AG04450 (cell line): ENCODE measurements around the gene PAX4. TPM values are rescaled to one million over a fixed set of nuclear protein-coding genes. Genes with fewer than 3 reads are reported as not detected.
"Not testable (repeated sequence)": the region's sequence is repeated elsewhere in the genome, so short reads cannot be mapped to it uniquely, and the experiment has no call there.

Source experiments
- CTCF ChIA-PET: fragments of 300-600, 350-600 bp; formaldehyde crosslinking; extraction: SDS; loops from one replicate; lab custom pipeline; 2022; ENCODE audit warnings: antibody characterized with exemption, inconsistent platforms; lab: Charles Lee
- POLR2A ChIA-PET: fragments of 350-600 bp; formaldehyde crosslinking; extraction: SDS; loops from one replicate; lab custom pipeline; 2021; ENCODE audit warnings: antibody characterized with exemption, inconsistent platforms; lab: Yijun Ruan, JAX
- DNase-seq: peaks from one replicate; pipeline ENCODE4 v3.0.0-alpha.2; 2011; ENCODE audit warnings: low read depth, low spot score
- H3K27ac ChIP-seq: one replicate; pipeline ENCODE4 v1.5.1; 2012; ENCODE audit warnings: low read depth, low read length, control low read depth
- H3K27me3 ChIP-seq: one replicate; pipeline ENCODE4 v1.6.0; 2012; ENCODE audit warnings: low read length; ENCODE audit not compliant: control insufficient read depth, insufficient read depth
- H3K4me3 ChIP-seq: 2 replicates; pipeline ENCODE4 v1.5.1; 2011; ENCODE audit warnings: mild to moderate bottlenecking, low read depth, low read length, control low read depth
- H3K9me3 ChIP-seq: 2 replicates; pipeline ENCODE4 v1.5.1; 2012; ENCODE audit warnings: low read length; ENCODE audit not compliant: control insufficient read depth, insufficient read depth
- CTCF ChIP-seq: IDR thresholded peaks from 2 replicates; pipeline ENCODE4 v1.5.1; 2011; ENCODE audit warnings: low read depth, low read length, control low read depth, inconsistent platforms
- polyA plus RNA-seq: library from polyadenylated mRNA; depleted of rRNA; stranded (reverse); fragments of >200 nt; gene quantifications from 2 replicates; pipeline ENCODE4 v1.2.3, GENCODE V29; 2011

Gene PAX4
- polyA plus RNA-seq, 1 experiment: not detected

- DNase-seq: no peak
- TF ChIP-seq CTCF: no peak
- CTCF ChIA-PET: interaction anchor here (0.9 to 1.3 kb wide), 2 partner anchors 128 to 555 kb away, joined by 3 to 4 read pairs; no protein-coding TSS in a partner anchor
Measured at GRCh38 chr7:127580612-127581011, 37.3 kb downstream of the PAX4 start.

GRCh38 chr7:127578711-127579275, 39.1 kb downstream of the PAX4 start:
- ChIA-PET POLR2A (interaction anchor here (0.8 kb wide), 1 partner anchor 187 kb away, joined by 3 read pairs; the partner anchor contains the start of gene ZNF800), CTCF (no interaction called here)
- Histone ChIP-seq H3K9me3 (no peaks in the 10 kb centered on the region), H3K27ac (no peak overlapping the region), H3K4me3 (no peak overlapping the region), H3K27me3 (no peaks in the 10 kb centered on the region)
- no peak for TF ChIP-seq CTCF
- DNase-seq: no peak

More at GRCh38 chr7:127580612-127581011, 37.3 kb downstream of the PAX4 start:
- POLR2A ChIA-PET: no interaction called here
- H3K4me3 ChIP-seq: no peak overlapping the region
- no peaks in the 10 kb centered on the region for H3K27me3 ChIP-seq
- no peaks in the 10 kb centered on the region; the same call in 1 of the 2 replicates for H3K9me3 ChIP-seq
- H3K27ac ChIP-seq: no peak overlapping the region

GRCh38 chr7:127578036-127578684, 39.8 kb downstream of the PAX4 start:
- peak; percentile 18 for DNase-seq
- CTCF ChIA-PET: no interaction called here
- POLR2A ChIA-PET: interaction anchor here (0.8 kb wide), 1 partner anchor 186 kb away, joined by 3 read pairs; the partner anchor contains the start of gene ZNF800
- no peaks in the 10 kb centered on the region for H3K27me3 ChIP-seq
- H3K4me3 ChIP-seq: no peak overlapping the region
- peak; percentile 47 for TF ChIP-seq CTCF
- H3K9me3 ChIP-seq: no peaks in the 10 kb centered on the region
- H3K27ac ChIP-seq: no peak overlapping the region

- no peak overlapping the region for H3K27ac ChIP-seq
- H3K4me3 ChIP-seq: no peak overlapping the region
- no peak for DNase-seq
- no peaks in the 10 kb centered on the region for H3K9me3 ChIP-seq
- POLR2A ChIA-PET: no interaction called here
- CTCF ChIA-PET: no interaction called here
- TF ChIP-seq CTCF: no peak
- H3K27me3 ChIP-seq: no peaks in the 10 kb centered on the region
Measured at GRCh38 chr7:127571741-127572505, 46.0 kb downstream of the PAX4 start.

DNA sequence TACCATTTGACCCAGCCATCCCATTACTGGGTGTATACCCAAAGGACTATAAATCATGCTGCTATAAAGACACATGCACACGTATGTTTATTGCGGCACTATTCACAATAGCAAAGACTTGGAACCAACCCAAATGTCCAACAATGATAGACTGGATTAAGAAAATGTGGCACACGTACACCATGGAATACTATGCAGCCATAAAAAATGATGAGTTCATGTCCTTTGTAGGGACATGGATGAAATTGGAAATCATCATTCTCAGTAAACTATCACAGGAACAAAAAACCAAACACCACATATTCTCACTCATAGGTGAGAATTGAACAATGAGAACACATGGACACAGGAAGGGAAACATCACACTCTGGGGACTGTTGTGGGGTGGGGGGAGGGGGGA, 49.9 kb downstream of the PAX4 start:
- DNase-seq, H3K27me3 ChIP-seq, POLR2A ChIA-PET, H3K9me3 ChIP-seq, H3K4me3 ChIP-seq, CTCF ChIA-PET, H3K27ac ChIP-seq: not testable (repeated sequence)
